GM19455 (cell line): ENCODE measurements around the gene SLC30A5.

ENCODE experiments used
- ATAC-seq: cut with Tn5 transposase; IDR thresholded peaks from one replicate; pipeline ENCODE4 v1.9.1; 2021; ENCODE audit not compliant: unreplicated experiment

Gene SLC30A5

DNA sequence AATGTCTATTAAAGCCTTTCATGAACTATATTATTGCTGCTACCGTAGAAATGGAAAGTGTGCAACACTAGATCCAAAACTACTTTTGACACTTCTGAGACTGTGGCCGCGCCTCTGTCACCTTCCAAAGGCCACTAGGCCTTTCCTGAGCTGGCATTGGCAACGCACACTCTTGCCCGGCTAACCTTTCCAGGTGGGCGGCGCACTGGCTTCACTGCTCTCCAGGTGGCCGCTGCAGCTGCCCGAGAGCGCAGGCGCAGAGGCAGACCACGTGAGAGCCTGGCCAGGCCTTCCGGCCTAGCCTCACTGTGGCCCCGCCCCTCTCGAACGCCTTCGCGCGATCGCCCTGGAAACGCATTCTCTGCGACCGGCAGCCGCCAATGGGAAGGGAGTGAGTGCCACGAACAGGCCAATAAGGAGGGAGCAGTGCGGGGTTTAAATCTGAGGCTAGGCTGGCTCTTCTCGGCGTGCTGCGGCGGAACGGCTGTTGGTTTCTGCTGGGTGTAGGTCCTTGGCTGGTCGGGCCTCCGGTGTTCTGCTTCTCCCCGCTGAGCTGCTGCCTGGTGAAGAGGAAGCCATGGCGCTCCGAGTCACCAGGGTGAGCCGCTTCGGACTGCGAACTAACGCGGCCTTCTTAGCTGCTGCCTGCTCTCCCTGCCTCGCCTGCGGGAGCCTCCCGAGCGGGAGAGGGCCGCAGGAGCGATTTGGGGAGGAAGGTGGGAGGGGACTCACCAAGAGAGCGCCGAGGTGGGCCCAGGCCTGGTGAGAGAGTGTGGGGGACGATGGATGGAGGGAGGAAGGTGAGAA lies 73.1 kb downstream of the SLC30A5 start, which contains the start of gene CCNB1:
Gene CCNB1 (plus strand): TSS at position 465 of the 807 bp plus-strand sequence. CDS start 113 bp downstream, at position 578.
- ATAC-seq = peak; percentile 99

GRCh38 chr5:69167493-69167855 lies 73.7 kb downstream of the SLC30A5 start:
- no peak for ATAC-seq

DNA sequence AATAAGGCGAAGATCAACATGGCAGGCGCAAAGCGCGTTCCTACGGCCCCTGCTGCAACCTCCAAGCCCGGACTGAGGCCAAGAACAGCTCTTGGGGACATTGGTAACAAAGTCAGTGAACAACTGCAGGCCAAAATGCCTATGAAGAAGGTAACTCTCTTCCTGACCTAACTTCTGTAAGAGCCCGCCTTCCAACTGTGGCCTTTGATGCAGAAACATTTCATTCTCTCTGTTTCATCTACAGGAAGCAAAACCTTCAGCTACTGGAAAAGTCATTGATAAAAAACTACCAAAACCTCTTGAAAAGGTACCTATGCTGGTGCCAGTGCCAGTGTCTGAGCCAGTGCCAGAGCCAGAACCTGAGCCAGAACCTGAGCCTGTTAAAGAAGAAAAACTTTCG lies 74.1 kb downstream of the SLC30A5 start:
- ATAC-seq = no peak

GRCh38 chr5:69170495-69170894 lies 76.7 kb downstream of the SLC30A5 start:
- no peak for ATAC-seq

GRCh38 chr5:69170969-69171368 lies 77.2 kb downstream of the SLC30A5 start:
- no peak for ATAC-seq
